Stimulated activated effector memory CD8-positive, alpha-beta T cell treated with anti-CD3 and anti-CD28 coated beads, Interleukin-12 subunit alpha, Interleukin-12 subunit beta, amount 100 ng/mL, for 72 hours (primary cell): ENCODE results near the gene KIAA0040.

ENCODE experiments used
- ATAC-seq: fragments of 150-1000 bp; cut with Tn5 transposase; 2 replicates; pipeline ENCODE4 v1.10.0; 2021
- DNase-seq, 2 donors: peaks; one replicate each; pipeline ENCODE4 v3.0.0; 2021 to 2022; ENCODE audit warnings: low spot score in 2 of 2
- H3K27ac Mint-ChIP-seq: one replicate; pipeline ENCODE4 v1.8.0; 2022; ENCODE audit warnings: mild to moderate bottlenecking, mixed read lengths
- H3K36me3 Mint-ChIP-seq: one replicate; pipeline ENCODE4 v1.8.0; 2022; ENCODE audit warnings: mild to moderate bottlenecking, mixed read lengths
- H3K4me1 Mint-ChIP-seq: one replicate; pipeline ENCODE4 v1.8.0; 2022; ENCODE audit warnings: mixed read lengths
- H3K4me3 Mint-ChIP-seq: one replicate; pipeline ENCODE4 v1.8.0; 2022; ENCODE audit warnings: mild to moderate bottlenecking, mixed read lengths
- H3K9me3 Mint-ChIP-seq: one replicate; pipeline ENCODE4 v1.8.0; 2022; ENCODE audit warnings: mixed read lengths

The KIAA0040 gene

DNA sequence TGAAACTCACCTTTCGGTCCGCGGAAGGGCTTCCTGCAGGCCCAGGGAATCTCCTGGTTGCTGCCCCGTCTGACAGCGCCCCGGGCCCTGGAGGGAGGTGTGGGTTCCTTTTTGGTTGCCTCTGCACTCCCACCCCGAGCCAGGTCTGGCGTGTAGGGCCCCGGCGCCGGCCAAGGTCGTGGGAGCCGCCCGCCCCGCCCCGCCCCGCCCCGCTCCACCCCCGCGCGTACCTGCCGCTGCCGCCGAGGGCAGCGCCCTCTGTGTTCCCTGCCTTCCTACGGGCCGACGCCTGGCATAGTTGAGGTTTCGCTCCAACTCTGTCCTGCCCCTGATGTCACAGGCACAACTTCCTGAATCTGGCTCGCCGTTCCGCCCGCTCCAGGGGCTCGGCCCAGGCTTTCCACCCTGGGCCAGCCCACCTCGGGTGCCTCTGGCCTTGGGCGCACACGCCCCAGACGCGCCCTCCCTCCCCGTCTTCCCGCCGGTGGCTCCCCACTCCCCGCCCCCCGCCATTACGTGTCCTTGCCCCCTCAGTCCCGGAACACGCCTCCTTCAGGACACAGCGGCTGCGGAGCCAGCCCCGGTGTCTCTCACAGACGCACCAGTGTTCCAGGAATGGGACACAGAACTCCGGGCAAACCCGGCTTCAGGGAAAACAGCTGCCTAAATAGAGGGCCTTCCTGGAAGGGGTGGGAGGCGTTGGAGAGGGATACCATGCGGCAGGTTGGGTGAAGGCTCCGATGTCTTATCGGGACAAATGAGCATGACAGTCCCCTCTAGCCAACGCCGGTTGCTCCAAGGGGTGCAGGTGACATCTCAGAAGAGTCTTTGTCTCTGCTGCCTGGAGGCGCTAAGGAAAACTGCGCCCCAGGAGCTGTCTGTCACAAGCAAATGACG is at the start of gene KIAA0040:
Gene KIAA0040, minus strand, starts transcription at position 147 of the 897 bp plus-strand sequence. CDS start 31,763 bp downstream, outside the sequence.
- Mint-ChIP-seq H3K9me3 (no peaks in the 10 kb centered on the region), H3K27ac (peak within 1 kb of the TSS; percentile 91), H3K4me3 (peak within 1 kb of the TSS; percentile 92), H3K4me1 (peaks cover 43% of the 10 kb centered on the region), H3K36me3 (peaks cover 5% of the 10 kb centered on the region)
- ATAC-seq (peak; percentile 74), DNase-seq (peak; percentile 31 to 75)

DNA sequence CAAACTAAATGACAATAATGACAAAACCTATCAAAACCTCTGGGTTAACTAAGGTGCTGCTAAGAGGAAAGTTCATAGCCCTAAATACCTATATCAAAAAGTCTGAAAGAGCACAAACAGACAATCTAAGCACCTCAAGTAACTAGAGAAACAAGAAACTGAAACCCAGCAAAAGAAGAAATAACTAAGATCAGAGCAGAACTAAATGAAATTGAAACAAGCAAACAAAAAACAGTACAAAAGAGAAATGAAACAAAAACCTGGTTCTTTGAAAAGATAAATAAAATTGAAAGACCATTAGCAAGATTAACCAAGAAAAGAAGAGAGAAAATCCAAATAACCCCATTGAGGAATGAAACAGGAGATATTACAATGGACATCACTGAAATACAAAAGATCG is 44.8 kb upstream of the KIAA0040 start:
- no peak overlapping the region for H3K4me3 Mint-ChIP-seq
- peaks cover 16% of the 10 kb centered on the region for H3K4me1 Mint-ChIP-seq

DNA sequence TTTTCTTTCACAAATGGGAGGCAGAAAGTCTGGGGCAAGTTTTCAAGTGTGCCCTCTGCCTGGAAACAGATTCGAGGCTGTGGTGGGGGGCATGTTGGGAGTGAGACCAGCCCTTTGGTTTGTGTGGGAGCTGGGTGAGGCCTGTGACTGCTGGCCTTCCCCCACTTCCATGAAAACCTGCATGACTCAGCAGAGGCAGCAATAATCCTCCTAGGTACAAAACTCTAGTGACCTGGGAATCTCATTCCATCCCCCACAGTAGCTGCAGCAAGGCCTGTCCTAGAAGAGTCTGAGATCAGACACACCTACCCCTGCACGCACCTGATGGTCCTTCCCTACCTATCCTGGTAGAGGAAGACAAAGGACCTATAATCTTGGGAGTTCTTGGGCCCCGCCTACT is 42.1 kb upstream of the KIAA0040 start:
- Mint-ChIP-seq H3K9me3 (no peaks in the 10 kb centered on the region), H3K36me3 (no peaks in the 10 kb centered on the region), H3K27ac (no peak overlapping the region), H3K4me1 (peaks cover 16% of the 10 kb centered on the region), H3K4me3 (no peak overlapping the region)
- no peak for ATAC-seq
- no peak for DNase-seq

More for the DNA sequence above, 44.8 kb upstream of the KIAA0040 start:
- H3K9me3 Mint-ChIP-seq = no peaks in the 10 kb centered on the region
- no peaks in the 10 kb centered on the region for H3K36me3 Mint-ChIP-seq
- H3K27ac Mint-ChIP-seq = peak overlapping the region; percentile 2
- ATAC-seq (no peak), DNase-seq (no peak)

DNA sequence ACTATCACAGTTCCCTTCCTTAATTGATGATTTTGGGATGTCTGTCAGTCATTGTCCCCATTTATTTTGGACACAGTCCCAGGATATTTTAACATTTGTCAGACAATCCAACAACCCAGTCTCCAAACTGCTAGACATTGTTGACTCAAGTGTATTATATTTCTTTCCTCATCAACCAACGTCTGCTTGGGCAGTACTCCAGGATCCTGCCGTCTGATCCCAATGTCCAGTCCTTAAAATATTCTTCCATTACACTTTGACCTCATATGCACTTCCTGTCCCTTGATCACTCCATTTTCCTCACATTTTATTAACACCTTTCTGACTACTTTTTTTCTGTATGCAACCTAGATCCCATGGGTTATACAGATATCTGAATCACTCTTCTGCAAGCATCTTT is 39.8 kb upstream of the KIAA0040 start:
- Mint-ChIP-seq H3K4me1 (peaks cover 13% of the 10 kb centered on the region), H3K36me3 (no peaks in the 10 kb centered on the region), H3K27ac (no peak overlapping the region), H3K4me3 (no peak overlapping the region), H3K9me3 (no peaks in the 10 kb centered on the region)
- DNase-seq = no peak
- no peak for ATAC-seq

DNA sequence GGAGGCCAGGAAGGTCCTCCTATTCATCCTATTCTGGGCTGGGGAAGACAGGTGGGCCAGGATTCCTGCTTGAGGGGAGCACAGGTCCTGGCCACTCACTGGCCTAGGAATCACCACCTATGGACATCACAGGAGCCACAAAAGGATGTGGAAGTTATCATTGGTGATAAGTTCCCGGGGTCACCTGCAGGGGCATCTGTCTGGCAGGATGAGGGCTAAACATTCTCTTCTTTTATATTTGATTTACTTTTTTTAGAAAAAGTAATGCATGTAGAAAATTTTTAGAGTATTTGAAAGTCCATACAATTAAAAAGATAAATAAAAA is 33.2 kb upstream of the KIAA0040 start:
- Mint-ChIP-seq H3K27ac (no peak overlapping the region), H3K36me3 (no peaks in the 10 kb centered on the region), H3K4me3 (no peak overlapping the region), H3K4me1 (no peaks in the 10 kb centered on the region), H3K9me3 (no peaks in the 10 kb centered on the region)
- no peak for DNase-seq
- ATAC-seq = no peak

DNA sequence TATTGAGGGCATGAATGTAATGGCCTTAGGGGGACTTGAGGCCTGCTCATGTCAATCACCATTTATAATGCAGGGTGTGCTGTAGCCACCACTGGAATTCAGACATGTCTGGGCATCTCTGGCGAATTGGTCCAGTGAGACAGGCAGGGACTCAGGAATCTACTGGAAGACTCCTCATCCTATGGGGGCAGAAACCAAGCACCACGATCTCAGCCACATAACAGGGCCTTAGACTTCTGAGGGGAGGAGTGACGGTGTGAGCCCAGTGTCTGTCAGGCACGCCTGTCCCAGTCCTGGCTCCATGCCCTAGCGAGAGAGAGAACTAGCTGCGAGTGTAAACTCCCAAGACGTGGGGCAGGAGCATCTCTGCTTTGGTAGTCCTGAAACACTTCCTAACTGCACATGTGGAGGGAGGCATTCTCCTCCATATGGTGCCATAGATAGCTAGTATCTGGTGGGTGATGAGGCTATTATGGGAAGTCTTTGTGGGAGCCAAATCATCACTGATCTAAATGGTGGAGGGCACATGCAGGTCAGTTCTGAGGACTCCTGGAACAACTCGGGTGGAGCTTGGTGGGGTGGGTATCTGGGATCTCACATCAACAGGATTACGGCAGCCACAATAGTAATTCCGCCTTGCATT is 29.8 kb upstream of the KIAA0040 start:
- H3K4me1 Mint-ChIP-seq = peaks cover 8% of the 10 kb centered on the region
- H3K4me3 Mint-ChIP-seq = no peak overlapping the region
- no peak for DNase-seq
- H3K9me3 Mint-ChIP-seq = no peaks in the 10 kb centered on the region
- H3K36me3 Mint-ChIP-seq = no peaks in the 10 kb centered on the region
- ATAC-seq = no peak
- H3K27ac Mint-ChIP-seq = peak overlapping the region; percentile 39

DNA sequence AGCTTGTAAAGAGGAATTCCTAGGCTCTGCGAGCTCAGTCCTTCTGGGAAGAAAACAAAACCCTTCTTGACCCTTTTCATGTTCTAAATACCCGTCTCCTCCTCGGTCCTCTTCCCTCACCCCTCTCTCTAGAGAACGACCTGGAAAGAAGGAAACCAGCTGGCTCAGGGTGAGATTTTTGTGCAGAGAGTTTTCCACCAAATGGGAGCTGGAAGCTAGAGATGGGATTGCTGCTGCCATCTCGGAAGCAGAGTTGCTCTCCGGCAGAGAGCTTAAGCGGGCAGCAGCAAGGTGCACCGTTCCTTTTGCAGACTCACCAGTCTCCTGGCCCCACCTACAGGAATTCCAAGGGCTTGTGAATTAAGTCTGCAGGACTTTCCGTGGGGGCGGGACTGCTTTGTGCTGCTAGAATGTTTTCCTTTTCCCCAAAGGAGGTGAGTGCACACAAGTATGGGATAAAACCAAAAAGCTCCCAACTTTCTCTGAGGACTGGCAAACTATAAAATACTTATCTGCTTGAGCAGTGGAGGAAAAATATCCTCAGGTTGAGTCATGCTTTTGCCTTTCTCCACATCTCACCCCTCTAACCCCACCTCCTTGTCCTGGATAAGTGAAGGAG is 29.1 kb upstream of the KIAA0040 start:
- no peak overlapping the region for H3K4me3 Mint-ChIP-seq
- DNase-seq (no peak), ATAC-seq (no peak)
- H3K36me3 Mint-ChIP-seq = no peaks in the 10 kb centered on the region
- no peaks in the 10 kb centered on the region for H3K9me3 Mint-ChIP-seq
- no peak overlapping the region for H3K27ac Mint-ChIP-seq
- peaks cover 10% of the 10 kb centered on the region for H3K4me1 Mint-ChIP-seq

DNA sequence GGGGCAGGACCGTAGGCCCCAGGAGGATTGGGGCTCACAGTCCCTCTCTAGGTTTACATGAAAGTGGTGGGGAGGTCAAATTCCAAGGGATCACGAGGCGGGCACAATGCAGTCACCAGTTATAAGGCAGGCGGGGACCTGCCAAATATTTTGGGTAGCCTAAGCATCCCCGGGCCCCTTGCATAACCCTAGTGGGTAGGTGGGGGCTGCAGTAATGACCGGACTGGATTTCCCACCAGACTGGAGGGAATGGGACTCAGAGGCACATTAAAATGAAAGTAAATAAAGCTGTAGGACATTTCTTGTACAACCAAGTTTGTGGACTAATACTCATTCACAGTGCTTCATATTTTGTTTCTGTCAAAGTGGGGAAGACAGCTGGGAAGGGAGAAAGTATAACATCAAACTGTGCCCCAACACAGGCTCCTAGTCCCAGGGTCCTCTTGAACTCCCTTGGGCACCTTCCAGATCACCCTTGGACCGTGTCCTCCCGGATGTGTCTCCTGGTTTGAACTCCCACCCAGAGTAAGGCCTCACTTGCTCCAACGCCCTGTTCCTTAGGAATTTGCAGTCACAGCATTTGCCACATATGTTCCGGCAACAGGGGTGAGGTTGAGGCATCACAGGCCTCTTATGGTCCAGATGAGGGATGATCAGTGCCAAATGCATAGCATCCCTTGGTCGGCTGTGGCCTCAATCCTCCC is 28.4 kb upstream of the KIAA0040 start:
- DNase-seq = no peak
- Mint-ChIP-seq H3K36me3 (no peaks in the 10 kb centered on the region), H3K27ac (peak overlapping the region; percentile 5), H3K4me1 (peaks cover 10% of the 10 kb centered on the region), H3K4me3 (no peak overlapping the region), H3K9me3 (no peaks in the 10 kb centered on the region)
- no peak for ATAC-seq

DNA sequence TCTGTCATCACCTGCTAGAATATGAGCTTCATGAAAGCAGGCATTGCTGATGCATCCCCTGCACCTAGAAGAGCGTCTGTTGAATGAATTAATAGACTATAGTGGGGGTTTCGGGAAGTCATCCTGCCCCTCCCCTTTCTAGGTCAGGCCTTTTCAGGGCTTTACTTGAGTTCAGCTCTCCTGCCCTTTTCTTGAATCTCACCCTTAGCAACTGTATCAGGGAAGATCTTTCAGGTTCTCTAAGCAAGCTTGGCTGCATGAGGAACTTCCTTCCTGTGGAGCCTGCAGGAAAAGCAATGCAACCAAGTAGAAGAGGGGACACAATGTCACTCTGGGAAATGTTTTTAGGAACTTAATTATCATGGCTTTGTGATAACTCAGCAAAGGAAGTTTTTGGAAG is 27.2 kb upstream of the KIAA0040 start:
- Mint-ChIP-seq H3K9me3 (no peaks in the 10 kb centered on the region), H3K4me1 (peaks cover 10% of the 10 kb centered on the region), H3K36me3 (no peaks in the 10 kb centered on the region), H3K27ac (no peak overlapping the region), H3K4me3 (no peak overlapping the region)
- ATAC-seq (no peak), DNase-seq (no peak)

DNA sequence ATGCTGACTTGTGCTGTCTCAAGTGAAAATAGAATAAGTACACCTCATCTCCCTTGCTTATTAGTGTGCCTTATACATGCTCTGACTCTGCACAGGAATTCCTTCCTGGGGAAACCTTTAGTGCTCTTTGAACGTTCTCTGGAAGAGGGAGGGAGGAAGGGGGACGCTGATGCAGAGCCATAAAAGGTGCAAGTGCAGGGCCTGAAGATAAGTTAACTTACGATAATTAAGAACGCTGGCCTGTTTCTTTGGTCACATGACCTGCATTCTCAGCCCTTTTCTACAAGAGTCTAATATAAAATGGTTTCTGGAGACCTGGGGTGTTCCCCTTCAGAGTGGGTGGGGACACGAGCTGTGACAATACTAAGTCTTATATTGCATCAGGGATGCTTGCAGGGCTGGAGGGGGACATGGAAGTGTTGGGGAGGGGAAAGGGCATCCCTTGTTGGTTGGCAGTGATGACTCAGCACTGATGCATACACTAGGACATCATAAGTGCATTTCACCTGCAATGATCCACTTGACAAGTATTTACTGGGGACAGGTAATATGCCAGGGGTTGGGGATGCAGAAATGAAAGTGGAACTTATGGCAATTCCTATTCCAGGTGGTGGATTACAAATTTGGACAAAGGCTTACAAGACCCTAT is 26.3 kb upstream of the KIAA0040 start:
- ATAC-seq = no peak
- Mint-ChIP-seq H3K27ac (no peak overlapping the region), H3K4me1 (peaks cover 10% of the 10 kb centered on the region), H3K36me3 (no peaks in the 10 kb centered on the region), H3K9me3 (no peaks in the 10 kb centered on the region), H3K4me3 (no peak overlapping the region)
- no peak for DNase-seq

DNA sequence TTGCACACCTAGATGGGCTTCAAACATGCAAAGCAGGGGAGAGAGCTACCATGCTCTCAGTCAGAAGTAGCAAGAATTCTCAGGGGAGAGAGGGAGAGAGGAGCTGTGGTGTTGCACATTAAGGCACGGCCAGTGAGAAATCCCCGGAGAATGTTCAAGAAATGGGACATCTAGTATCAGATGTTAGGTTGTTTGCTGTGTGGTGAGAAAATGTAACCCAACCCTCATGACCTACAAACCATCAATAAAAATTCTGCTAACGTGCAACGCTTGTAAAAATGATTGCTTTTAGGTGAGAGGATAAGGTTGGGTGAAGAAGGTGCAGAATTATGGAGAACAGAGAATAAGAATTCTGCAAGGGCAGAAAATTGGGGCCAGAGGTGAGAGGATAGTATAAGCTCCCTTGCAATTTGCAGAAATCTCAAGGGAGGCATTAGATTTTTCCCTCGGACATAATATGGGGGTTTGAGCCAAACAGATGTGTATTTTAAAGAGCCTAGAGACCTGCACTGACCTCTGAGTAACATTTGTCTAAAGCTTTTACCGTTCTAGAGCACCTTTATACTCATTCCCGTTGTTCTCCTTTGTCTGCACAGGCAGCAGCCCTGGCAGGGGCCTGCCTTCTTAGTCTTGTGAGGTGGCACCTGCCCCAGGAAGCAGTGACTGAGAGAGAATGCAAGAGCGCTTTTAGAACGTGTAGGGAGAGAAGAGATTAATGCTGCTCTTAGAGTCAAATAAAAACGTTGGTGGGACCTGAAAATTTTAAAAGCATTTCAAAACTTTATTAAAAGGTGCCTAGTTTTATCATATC is 25.4 kb upstream of the KIAA0040 start:
- Mint-ChIP-seq H3K27ac (no peak overlapping the region), H3K4me1 (peaks cover 10% of the 10 kb centered on the region), H3K4me3 (no peak overlapping the region), H3K9me3 (no peaks in the 10 kb centered on the region), H3K36me3 (no peaks in the 10 kb centered on the region)
- DNase-seq (no peak), ATAC-seq (no peak)

DNA sequence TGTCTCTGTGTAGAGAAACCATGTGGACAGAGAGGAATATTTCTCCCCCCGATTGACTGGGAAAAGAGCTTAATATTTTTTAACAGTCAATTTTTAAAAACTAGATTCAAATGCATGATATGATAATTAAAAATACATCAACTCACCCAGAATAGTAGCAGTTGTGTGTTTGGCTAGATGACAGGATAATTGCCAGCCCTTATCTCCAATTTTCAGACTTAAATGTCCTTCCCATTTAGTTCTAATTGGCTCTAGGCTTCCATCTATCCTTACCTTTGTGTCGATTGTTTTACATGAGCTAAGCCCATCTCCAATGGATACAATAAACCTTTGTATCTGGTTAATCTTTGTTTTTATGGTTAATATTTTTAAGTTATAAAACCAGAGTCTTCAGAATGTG is 23.9 kb upstream of the KIAA0040 start:
- Mint-ChIP-seq H3K4me1 (peaks cover 21% of the 10 kb centered on the region), H3K9me3 (no peaks in the 10 kb centered on the region), H3K27ac (no peak overlapping the region), H3K36me3 (no peaks in the 10 kb centered on the region), H3K4me3 (no peak overlapping the region)
- no peak for ATAC-seq
- no peak for DNase-seq

DNA sequence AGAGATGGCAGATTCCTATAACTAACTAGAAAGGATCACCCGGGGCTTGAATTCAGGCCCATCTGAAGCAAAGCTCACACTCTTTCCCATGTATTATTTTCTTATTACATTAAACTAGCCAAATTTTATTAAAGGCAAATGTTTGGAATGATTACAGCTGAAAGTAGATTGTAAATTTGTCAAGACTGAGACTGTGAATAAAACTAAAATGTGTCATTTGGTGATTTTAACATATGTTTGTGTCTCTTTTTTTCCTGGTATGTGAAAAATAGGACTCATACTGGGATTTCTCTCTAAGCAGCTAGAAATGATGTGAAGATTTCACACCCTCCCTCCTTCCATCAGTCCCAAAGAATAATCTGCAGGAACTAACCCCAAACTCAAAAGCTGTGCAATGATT is 19.1 kb upstream of the KIAA0040 start:
- Mint-ChIP-seq H3K9me3 (no peaks in the 10 kb centered on the region), H3K27ac (no peak overlapping the region), H3K4me1 (peaks cover 46% of the 10 kb centered on the region), H3K4me3 (no peak overlapping the region), H3K36me3 (peaks cover 5% of the 10 kb centered on the region)
- DNase-seq = no peak
- ATAC-seq = no peak

DNA sequence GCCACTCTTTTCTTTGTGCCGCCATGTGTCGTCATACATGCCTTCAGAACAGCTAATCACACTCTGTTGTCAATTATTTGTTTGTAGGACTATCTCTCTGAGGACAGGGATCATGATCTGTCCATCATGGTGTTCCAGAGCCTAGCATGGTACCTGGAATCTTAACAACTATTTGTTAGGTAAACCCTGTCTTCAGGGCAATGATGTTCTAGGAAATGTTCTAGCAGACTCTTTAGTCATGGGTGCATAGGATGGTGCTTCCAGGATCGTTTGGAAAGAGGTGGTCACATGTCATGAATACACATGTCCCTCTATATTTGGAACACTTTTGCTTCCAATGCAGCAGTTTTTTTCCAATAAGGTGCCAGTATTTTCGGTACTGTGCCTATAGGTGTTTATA is 18.2 kb upstream of the KIAA0040 start:
- Mint-ChIP-seq H3K27ac (no peak overlapping the region), H3K4me3 (no peak overlapping the region)

More for the DNA sequence above, 18.2 kb upstream of the KIAA0040 start:
- no peak for ATAC-seq
- Mint-ChIP-seq H3K4me1 (peaks cover 46% of the 10 kb centered on the region), H3K36me3 (peaks cover 5% of the 10 kb centered on the region), H3K9me3 (no peaks in the 10 kb centered on the region)
- peak in 1 of 2 donors; percentile 26 for DNase-seq
